GM13976 (cell line): ENCODE data around the gene CYBA.

Experiments
- DNase-seq: peaks from one replicate; pipeline ENCODE4 v3.0.0; 2012; ENCODE audit warnings: low spot score
- in situ Hi-C: fragments of 300-500 bp; cut with MboI; formaldehyde crosslinking; loops from one replicate; pipeline ENCODE4 v1.12.0; 2022; ENCODE audit warnings: low sequenced_read_pairs, mixed read lengths, inconsistent platforms; ENCODE audit not compliant: unreplicated experiment
- TF ChIP-seq, protein P1 (sequence below): IDR thresholded peaks from 2 replicates; pipeline ENCODE4 v1.5.1; 2012; ENCODE audit warnings: borderline replicate concordance, mild to moderate bottlenecking; ENCODE audit not compliant: insufficient read depth; ENCODE audit errors: extremely low read depth, missing control alignments, control extremely low read depth

The CYBA gene

DNA sequence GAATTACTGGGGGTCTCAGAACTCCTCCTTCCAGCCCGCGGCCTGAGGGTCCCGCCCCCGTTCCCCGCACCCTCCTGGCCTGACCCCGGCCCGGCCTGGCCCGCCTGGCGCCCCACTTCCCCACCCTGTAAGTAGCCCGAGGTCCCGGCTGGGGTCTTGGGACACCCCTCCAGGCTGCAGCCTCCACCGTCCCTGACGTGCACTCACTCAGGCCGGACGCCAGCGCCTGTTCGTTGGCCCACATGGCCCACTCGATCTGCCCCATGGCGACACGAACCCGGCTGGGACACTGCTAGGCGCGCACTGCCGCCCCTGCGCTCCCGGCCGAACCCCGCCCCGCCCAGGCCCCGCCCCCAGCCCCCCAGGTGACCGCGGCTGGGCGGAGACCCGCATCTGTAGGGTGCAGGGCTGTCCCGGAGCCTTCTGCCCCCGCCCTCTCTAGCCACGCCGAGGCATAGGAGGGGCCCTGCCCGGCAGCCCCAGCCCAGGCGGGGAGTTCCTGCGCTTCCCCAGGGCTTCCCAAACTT lies at the start of gene CYBA:
TSS of gene CYBA (minus strand) at position 305 of the 527 bp plus-strand sequence. CDS start at position 265, 40 bp downstream.
- DNase-seq: peak; percentile 98
- in situ Hi-C loops: no loop called here
- TF ChIP-seq, protein P1, sequence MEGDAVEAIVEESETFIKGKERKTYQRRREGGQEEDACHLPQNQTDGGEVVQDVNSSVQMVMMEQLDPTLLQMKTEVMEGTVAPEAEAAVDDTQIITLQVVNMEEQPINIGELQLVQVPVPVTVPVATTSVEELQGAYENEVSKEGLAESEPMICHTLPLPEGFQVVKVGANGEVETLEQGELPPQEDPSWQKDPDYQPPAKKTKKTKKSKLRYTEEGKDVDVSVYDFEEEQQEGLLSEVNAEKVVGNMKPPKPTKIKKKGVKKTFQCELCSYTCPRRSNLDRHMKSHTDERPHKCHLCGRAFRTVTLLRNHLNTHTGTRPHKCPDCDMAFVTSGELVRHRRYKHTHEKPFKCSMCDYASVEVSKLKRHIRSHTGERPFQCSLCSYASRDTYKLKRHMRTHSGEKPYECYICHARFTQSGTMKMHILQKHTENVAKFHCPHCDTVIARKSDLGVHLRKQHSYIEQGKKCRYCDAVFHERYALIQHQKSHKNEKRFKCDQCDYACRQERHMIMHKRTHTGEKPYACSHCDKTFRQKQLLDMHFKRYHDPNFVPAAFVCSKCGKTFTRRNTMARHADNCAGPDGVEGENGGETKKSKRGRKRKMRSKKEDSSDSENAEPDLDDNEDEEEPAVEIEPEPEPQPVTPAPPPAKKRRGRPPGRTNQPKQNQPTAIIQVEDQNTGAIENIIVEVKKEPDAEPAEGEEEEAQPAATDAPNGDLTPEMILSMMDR: no peak

DNA sequence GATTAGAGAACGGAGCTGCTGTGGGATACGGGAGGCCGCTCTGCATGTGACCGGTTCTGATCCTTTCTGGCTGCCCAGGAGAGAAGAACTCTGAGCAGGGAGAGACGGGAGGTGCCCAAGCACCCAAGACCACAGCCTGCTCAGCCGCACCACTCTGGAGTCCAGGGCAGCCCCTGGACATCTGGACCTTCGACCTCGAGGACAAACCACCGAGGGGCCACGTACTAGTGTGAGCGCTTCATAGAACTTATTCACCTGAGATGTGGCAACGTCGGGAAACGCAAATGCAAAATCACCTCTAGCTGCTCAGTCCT lies 49.4 kb upstream of the CYBA start:
- DNase-seq: no peak
- in situ Hi-C loops: no loop called here
- TF ChIP-seq, protein P1: no peak

DNA sequence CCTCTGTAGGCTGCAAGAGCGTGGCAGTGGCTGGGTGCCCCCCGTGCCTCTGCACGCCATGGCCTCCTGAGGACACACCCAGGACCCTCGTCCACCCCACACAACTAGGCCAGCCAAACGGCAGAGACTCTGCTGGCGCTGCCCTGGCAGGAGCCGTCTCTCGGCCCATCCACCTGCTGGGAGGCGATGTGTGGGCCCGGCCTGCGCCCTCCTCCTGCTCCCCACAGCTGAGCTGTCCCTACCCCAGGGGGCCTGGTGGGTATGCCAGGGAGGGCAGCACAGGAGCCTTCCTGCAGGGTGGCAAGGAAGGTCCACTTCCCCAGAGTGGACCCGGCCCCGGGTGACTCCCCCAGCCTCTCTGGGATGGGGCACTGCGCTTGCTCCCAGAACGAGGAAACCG lies 48.3 kb upstream of the CYBA start:
- DNase-seq: no peak
- TF ChIP-seq, protein P1: no peak
- in situ Hi-C loops: no loop called here

DNA sequence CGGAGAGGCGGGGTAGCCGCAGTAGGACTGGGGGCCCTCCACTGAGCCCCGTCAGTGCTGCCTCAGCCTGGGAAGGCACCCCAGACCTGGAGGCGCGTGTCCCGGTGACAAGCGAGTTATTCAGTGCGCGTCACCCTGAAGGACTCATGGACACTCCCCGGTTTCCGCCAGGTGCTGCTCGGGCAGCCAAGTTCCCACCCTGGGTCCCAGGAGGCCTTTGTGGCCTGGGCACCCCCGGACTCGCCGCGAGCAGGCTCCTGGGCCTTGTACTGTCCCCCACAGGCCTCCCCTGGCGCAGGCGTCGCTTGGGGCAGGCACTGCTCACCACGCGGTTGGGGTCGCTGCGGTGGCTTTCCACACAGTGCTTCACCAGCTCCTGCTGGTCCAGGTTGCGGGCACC lies 47.8 kb upstream of the CYBA start:
- no peak for DNase-seq
- TF ChIP-seq, protein P1: no peak
- in situ Hi-C loops: no loop called here

DNA sequence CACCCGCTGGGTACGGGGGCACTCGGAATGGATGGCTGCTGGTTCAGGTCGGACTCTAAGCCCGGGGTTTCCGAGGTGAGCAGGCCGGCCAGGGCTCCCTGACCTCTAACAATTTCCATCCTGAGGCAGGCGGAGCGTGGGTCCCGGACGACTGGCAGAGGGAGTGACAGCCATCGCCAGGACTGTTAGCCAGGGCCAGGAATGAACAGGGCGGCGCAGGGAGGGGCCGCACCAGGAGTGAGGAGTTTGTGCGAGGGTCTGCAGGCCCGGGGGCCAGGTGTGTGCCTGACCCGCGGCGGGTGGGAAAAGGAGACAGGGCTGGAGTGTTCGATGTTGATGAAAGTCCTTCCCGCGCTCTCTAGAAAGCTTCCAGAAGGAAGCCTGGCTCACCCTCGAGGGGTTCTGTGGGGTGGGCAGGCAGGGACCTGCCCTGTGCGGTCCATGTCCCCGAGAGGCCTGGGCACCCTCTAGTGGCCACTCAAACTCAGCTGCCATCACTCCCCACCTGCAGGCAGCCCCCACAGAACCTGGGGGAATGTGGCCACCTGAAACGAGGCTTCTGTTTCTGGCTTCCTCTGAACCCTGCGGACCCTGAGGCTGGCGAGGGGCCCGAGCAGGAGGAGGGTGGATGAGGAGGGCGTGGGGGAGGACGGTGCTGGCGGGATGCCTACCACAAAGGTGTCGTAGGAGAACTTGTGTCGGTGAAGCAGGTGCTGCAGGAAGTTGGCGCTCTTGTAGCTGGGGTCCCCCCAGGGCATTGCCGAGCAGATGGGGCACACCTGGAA lies 47.2 kb upstream of the CYBA start:
- TF ChIP-seq, protein P1: peak; percentile 28
- no peak for DNase-seq

DNA sequence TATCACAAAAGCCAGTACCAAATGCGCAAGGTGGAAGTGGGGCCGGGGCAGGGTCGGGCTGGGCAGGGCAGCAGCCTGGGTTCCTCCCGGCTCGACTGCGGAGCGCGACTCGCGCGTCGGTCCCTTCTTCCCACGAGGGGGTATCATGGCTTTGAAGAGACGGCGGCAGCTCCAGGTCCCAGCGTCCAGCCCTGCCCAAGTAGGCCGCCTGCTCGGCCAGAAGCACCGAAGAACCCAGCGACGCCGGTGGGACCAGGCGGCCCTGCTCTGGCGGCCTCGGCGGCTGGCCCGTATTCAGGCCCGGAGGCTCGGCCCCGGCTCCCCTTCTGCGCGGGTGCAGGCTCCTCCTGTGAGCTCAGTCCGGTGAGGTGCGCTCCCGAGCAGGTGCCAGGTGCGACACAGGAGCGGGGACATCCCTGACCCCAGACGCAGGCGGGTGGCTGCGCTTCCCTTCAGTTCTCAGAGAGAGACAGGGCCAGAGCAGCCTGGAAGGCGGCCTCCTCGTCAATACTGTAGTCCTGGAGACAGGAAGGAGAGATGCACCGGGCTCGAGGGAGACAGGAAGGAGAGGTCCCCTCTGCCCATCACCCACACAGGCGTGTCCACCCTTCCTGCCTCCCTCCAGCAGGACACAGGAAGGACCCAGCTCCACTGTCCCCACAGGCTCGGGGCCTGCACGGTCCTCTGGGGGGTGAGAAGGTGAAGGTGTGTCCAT lies 46.4 kb upstream of the CYBA start:
- no peak for DNase-seq
- in situ Hi-C loops: no loop called here
- TF ChIP-seq, protein P1: no peak

More for the DNA sequence above, 47.2 kb upstream of the CYBA start:
- in situ Hi-C loops: no loop called here
